HL-60 (cell line): ENCODE measurements around the gene ATP4A.
A peak's percentile ranks its signal among the peaks of the same experiment; 100 is the strongest.
"Not testable (repeated sequence)": the region's sequence is repeated elsewhere in the genome, so short reads cannot be mapped to it uniquely, and the experiment has no call there.

Experiments
- DNase-seq, 2 experiments: peaks; one replicate each; pipeline ENCODE4 v3.0.0-alpha.2; 2010 to 2020; ENCODE audit warnings: low read depth in 1 of 2, low spot score in 1 of 2
- H3K27ac ChIP-seq: fragments of 250-450 bp; sonication (Bioruptor Pico); replicated peaks from 2 replicates; pipeline ENCODE4 v1.5.1; 2020; ENCODE audit warnings: mild to moderate bottlenecking, moderate library complexity
- H3K27me3 ChIP-seq: fragments of 250-450 bp; sonication (Bioruptor Pico); 2 replicates; pipeline ENCODE4 v1.5.1; 2021; ENCODE audit warnings: mild to moderate bottlenecking, moderate library complexity; ENCODE audit not compliant: insufficient read depth, poor library complexity, severe bottlenecking
- H3K4me3 ChIP-seq: replicated peaks from 2 replicates; pipeline ENCODE4 v1.5.1; 2011; ENCODE audit warnings: mild to moderate bottlenecking, control low read depth, low read length; ENCODE audit not compliant: insufficient read depth
- CTCF ChIP-seq: IDR thresholded peaks from one replicate; pipeline ENCODE4 v1.5.1; 2011; ENCODE audit warnings: low read length, control low read depth, inconsistent platforms; ENCODE audit not compliant: insufficient read depth
- GABPA ChIP-seq: IDR thresholded peaks from 2 replicates; pipeline ENCODE4 v1.6.1; 2012; ENCODE audit warnings: low read depth
- POLR2AphosphoS5 ChIP-seq: IDR thresholded peaks from 2 replicates; pipeline ENCODE4 v1.6.1; 2012; ENCODE audit warnings: low read depth
- REST ChIP-seq: IDR thresholded peaks from 2 replicates; pipeline ENCODE4 v1.6.1; 2012; ENCODE audit warnings: low read depth; ENCODE audit not compliant: insufficient replicate concordance
- SPI1 ChIP-seq: IDR thresholded peaks from 2 replicates; pipeline ENCODE4 v1.6.1; 2012; ENCODE audit warnings: low read depth, mild to moderate bottlenecking, borderline replicate concordance

Gene ATP4A

GRCh38 chr19:35596366-35596999, 33.0 kb upstream of the ATP4A start:
- TF ChIP-seq SPI1 (no peak), GABPA (no peak), REST (no peak), POLR2AphosphoS5 (no peak), CTCF (no peak)
- Histone ChIP-seq H3K27ac (no peak overlapping the region), H3K4me3 (no peak overlapping the region), H3K27me3 (no peaks in the 10 kb centered on the region)
- no peak for DNase-seq

GRCh38 chr19:35595928-35596327, 32.5 kb upstream of the ATP4A start:
- no peaks in the 10 kb centered on the region for H3K27me3 ChIP-seq
- H3K4me3 ChIP-seq, result no peak overlapping the region
- TF ChIP-seq POLR2AphosphoS5 (no peak), GABPA (no peak), REST (no peak)
- DNase-seq, result no peak
- no peak overlapping the region for H3K27ac ChIP-seq

GRCh38 chr19:35595026-35595425, 31.6 kb upstream of the ATP4A start:
- not testable (repeated sequence) for H3K27ac ChIP-seq, H3K4me3 ChIP-seq, H3K27me3 ChIP-seq, DNase-seq

- peak; percentile 15 to 19 for DNase-seq
- no peak overlapping the region for H3K4me3 ChIP-seq
- no peaks in the 10 kb centered on the region for H3K27me3 ChIP-seq
- H3K27ac ChIP-seq, result no peak overlapping the region
- TF ChIP-seq SPI1 (no peak), REST (no peak), GABPA (no peak), CTCF (peak; percentile 40), POLR2AphosphoS5 (no peak)
These were observed 28.8 kb upstream of the ATP4A start for GRCh38 chr19:35592226-35592625.
